GM18526 (cell line): Measurements from ENCODE around the gene NOX1.

Experiments
- POLR2A ChIP-seq: IDR thresholded peaks from 3 replicates; pipeline ENCODE4 v1.6.1; 2011; ENCODE audit not compliant: insufficient read length; ENCODE audit errors: extremely low read depth

NOX1 gene

DNA sequence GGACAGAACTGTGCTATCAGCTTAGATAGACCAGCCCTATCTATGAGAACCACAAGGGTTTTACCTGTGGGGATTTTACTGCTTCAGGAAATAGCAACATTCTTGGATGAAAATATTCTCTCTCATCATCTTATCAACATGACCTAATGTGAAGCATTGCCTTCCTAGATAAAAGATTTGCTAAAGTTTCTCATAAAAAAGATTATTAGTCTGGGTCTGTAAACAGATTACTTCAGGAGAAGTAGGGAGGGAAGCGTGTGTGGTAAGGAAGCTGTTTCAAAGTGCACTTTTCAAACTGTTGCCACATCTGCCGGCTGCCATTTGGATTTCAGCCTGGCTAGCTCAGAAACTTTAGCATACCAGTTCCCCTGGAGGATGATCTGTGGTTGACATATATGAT is at the start of gene NOX1:
NOX1 (minus strand) TSS at position 35 of the 400 bp plus-strand sequence. CDS start 220 bp downstream, outside the sequence.
- no peak for TF ChIP-seq POLR2A

DNA sequence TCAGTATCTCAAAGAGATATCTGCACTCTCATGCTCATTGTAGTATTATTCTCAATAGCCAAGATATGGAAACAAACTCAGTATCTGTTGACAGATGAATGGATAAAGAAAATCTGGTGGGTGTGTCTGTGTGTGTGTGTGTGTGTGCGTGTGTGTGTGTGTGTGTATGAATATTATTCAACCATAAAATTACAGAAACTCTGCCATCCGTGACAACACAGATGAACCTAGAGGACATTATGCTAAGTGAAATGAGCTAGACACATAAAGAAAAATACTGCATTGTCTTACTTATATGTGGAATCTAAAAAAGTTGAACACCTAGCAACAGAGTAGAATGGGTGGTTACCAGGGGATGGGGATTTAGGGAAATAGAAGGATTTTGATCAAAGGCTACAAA is 41.4 kb upstream of the NOX1 start:
- TF ChIP-seq POLR2A = no peak

DNA sequence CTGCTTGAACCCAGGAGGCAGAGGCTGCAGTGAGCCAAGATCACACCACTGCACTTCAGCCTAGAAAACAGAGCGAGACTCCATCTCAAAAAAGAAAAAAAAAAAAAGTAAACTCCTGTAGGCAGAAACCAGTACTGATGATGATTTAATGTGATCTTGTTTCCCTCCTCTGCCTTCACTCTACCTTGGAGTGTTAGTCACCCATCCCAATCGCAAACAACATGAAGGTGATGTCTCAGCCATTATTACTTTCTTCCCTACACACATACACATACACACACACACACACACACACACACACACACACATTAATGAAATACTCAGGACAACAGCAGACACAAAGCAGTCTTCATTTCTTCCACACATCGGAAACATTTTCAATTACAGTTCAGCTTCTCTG is 39.0 kb upstream of the NOX1 start:
- no peak for TF ChIP-seq POLR2A

DNA sequence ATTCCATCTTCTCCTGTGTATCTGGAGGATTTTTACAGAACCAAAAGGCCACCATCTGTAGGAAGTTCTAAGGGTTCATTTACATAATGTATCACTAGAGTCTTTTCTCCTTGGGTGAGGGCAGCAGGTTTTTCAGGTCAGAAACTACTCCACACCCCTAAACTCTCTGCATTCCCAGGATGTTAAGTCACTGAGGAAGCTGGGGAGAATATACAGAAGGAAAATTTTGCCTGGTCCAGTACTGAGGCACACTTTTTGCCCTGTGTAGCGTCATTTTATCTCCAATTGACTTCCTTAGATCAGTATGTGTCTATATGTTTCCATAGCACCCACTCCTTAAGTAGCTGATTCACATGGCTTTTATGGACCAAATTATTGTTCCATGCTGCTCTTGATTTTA is 37.6 kb upstream of the NOX1 start:
- no peak for TF ChIP-seq POLR2A

DNA sequence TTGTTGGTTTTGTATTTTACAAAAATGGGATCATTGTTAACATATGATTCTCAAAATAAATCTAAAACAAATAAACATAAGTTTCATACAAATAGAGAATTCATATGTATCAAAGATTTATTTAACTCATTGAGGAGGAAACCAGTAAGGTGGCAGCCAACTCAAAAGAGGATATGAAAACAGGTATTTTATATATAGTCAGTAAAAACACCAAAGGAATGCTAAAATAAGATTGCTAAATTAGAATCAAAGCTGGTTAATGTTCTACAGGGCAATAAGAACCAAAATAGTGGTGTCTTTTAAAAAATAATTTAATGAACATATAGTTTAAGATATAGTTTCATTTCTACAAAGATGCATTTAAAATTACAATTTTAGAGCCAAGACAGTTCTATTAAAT is 31.5 kb upstream of the NOX1 start:
- no peak for TF ChIP-seq POLR2A

DNA sequence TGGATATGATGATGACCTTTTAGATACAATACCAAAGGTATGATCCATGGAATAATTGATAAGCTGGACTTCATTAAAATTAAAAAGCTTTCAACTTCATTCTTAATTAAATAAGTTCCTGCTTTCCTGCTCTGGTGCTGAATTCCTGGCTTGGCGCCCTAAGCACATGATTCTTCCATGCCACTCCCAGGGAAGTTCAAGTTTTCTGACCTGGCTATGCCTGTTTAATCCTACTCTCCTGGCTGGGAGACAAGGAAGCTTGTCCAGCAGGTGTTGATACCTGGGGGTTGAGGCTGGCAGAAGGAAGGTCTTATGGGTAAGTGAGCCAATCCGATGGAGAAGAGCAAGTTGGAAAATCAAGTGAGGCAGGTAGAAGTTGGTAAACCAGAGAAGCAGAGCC is 30.3 kb upstream of the NOX1 start:
- no peak for TF ChIP-seq POLR2A

DNA sequence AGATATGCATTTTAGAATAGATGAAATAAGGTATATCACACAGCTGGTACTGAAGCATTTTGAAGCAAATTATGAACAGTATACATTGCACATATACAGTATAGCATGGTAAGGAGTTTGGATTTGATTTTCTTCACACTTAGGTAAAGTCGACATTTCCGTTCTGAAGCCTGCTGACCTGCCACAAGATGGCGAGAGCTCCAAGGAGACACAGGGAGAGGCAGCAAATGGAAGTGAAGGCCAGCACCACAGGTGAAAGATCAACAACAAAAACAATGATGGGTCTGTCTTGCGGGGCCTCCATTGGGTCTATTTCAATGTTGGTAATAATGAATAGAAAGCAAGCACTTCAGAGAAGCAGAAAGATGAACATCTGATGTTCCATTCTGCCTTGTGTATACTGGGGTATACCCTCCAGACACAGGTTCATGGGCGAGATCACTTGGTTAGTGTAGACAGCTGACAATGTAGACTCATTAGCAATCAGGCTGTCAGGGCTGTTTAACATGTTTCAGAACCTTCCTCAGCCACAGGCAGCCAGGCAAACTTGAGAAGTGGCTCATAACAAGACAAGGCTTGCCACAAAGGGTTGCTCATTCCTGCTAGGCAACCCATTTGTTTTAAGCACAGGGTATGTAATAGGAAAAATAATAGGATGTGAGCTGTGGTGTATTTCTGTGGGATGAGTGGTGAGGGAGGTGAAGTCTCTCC is 21.4 kb upstream of the NOX1 start:
- no peak for TF ChIP-seq POLR2A

DNA sequence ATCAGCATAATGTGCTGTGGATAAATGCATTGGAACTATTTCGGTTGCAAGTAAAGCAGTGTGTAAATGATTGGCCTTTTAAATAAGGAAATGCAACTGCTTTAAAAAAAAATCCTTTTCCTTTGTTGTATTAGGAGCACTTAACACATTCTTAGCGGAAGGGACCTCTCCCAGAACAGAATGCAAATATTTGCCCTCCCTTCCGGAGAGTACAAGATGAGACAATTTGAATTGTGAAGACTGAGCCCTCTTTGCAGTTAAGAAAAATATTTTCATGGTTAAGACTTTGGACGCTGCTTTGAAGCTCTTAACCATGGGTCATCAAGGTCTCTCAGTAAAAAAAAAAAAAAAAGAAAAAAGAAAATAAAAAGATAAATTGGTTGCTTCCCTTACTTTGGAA is 9.5 kb upstream of the NOX1 start:
- no peak for TF ChIP-seq POLR2A

DNA sequence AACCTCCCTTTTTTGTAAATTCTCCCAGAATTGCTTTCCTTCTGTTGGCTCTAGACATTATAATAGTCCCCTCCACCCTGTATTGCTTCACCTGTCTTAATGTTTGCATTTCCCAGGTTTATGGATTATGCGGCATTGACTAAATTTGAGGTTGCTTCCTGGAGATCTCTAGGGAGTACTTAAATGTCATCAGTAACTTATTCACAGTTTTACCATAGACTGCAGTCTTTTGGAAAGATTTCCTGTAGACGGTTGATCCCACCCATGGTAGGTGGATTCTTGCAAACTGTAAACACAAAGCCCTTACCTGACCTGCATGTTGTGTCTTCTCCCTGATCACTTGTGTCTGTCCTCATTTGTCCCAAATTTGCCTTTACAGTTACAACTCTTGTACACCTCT is 6.2 kb upstream of the NOX1 start:
- no peak for TF ChIP-seq POLR2A

DNA sequence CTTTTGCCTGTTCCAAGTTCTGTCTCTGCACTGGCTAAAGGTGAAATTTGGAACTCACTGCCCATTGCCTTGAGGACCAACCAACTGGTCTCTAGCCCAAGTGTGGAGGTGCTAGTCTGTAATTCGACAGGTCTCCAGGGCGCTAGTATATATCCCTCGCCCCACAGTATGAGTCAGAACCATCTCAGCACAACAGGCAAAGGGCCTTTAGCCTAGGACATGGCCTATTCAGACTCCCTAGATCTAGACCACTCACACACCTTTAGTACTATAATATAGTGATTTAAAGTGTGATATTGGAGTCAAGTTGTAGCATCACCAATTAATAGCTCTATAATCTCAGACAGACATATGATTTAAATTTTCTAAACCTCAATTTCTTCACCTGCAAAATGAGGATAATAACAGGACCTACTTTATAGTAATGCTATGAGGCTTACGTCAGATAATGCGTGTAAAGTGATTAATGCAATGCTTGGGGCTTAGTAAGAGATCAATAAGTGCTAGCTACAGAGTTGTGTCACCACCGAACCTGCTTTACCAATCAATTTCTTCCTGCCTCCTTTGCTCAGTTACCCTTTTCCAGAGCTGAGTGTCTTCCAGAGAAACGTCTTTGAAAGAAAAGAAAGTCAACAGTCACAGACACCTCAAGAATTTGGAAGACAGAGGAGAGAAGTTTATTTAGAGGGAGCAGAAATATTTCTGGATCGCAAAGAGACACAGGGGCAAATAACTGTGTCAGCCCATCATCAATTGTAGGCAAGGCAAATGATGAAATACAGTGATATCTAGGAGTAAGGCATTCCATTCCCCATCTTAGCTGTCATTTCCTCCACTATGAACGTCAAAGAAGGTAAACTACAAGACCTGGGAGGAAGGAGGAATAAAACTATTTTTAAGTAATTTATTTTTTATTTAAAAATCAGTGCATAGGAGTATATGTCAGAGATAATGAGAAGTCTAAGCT is 2.3 kb downstream of the NOX1 start:
- no peak for TF ChIP-seq POLR2A

DNA sequence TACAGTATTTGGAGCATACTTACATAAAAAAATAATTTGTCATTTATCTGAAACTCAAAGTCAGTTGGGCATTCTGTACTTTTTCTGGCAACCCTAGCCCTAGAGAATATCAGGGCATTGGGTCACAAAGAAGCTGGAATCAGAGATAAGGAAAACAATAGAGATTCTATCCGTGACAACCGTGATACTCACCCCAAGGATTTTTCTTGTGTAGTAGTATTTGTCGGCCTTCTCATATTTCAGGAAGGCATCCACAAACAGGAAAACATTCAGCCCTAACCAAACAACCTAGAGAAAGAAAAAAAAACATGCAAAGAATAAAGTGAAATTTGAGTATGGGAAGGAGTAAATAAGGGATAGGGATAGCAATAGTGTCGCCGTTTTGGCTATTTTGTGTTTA is 3.6 kb downstream of the NOX1 start:
- no peak for TF ChIP-seq POLR2A

DNA sequence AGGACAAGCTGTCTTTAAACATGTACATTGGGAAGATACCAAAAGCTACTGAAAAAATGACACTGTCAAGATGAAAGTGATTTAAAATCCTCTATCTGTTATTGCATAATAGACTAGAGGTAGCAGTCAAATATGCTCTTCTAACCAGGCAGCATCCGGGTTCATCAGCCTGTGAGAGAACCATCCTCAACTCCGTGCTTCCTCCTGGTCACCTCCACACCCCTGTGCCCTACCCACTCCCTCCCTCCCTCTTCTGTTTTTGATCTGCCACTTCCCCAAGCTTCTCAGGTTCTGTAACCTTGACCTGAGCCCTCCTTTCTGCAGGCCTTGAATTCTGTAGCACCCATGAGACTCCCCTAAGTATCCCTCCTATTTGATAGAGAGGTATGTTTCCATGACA is 5.9 kb downstream of the NOX1 start:
- no peak for TF ChIP-seq POLR2A

DNA sequence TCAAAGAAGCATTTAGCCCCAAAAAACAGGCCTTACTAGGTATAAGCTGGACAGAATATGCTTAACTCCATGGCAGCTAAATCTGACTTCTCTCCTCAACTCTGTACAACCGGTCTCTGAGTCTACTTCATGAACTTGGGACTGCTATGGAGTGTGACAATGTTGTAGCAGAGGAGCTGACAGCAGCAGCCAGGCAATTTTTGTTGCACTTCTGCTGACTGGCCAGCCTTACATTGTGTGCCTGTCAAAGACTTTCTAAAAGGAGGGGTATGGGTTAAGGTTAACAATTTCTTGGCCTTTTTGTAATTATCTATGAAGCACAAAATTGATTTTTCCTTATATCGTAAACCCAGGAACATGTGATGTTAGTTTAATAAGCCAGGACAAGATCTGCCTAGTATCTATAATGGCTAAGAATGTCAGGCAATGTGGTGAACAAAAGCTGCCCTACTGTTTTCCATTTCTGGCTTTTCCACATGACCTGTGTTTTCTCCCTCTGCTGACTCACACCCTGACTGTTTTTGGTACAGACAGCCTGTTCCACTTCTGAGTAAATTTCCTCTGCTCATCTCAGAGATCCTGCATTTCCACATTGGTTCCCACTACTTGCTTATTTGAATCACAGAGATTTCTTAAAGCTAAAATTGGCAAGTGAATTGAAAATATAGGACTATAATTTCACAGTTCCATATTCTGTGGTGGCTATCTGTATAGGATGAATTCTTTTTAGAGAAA is 9.3 kb downstream of the NOX1 start:
- no peak for TF ChIP-seq POLR2A

DNA sequence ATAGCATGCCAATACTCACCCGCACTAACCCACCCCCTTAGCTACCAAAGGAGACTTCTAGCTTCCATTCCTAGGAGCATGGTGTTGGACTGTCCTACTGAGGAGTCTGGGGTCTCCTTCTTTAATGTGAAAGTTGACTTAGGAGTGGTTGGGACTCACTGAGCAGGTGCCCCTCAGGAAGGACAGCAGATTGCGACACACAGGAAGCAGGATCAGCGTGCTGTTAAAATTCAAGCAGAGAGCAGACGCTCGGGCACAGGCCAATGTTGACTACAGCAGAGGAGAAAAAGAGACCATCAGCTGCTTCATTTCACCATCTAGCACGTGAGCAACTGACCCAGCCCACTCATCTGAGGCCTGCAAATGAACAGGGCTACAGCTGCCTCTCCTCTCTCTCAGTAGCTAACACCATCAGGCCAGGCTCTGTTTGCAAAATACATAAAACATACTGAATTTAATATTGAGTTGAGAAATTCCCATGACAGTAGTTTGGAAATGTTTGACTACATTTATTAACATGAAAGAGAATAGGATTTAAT is 10.8 kb downstream of the NOX1 start:
- TF ChIP-seq POLR2A = no peak

DNA sequence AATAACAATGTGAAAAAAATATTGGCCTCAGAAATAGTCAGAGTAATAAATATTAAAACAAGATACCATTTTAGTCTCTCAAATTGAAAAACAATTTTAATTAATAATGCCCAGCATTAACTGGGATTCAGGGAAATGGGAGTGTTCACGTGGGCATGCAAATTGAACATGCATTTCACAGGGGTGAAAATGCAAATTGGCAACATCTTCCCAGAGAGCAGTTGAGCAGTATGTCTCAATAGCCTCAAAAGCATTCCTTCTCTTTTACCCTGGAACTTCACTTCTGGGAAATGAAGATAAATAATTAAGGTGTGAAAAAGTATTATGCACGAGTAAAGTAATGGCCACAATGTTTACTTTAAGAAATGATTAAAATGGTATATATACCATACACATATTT is 21.3 kb downstream of the NOX1 start:
- no peak for TF ChIP-seq POLR2A

DNA sequence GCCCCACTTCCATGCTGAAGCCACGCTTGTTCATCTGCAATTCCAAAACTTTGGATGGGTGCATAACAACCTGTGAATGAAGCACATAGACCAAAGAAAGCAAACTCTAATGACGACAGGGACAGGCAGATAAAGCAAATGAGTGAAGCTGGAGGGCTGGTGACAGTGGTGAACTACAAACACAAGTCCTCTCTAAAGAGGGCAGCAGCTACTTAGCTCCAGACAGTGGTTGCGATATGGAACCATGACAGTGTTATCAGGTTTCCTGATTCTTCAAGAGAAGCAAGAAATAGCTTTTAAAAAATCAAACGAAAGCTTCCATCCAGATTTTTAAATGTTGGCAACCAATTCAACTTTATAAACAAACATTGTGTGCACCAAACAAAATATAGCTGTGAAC is 23.8 kb downstream of the NOX1 start:
- TF ChIP-seq POLR2A = no peak
